ENCODE data around the gene DNAH1.

DNA sequence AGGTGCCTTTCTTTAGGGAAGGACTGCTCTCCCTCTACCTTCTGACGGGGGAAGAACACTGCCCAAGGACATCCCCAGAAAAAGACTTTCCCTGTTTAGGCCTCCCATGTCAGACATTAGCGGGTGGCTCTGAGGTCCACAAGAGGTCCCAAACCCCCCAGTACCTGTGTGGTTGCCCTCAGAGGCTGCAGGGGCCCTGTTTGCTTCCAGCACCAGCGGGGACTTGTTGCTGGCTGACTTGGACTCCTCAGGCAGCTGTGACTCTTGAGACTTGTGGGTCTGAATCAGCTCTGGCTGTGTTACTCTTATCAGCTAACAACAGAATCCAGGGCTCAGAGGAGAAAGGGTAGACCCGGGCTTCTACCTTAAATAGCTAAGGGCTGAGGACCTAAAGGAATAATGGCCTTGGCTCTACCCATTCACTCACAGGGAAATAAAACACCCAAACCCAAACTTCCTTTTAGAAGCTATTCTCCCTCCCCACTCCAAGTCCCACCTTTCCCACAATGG, 89.5 kb downstream of the DNAH1 start:
- TF ChIP-seq, protein P1, sequence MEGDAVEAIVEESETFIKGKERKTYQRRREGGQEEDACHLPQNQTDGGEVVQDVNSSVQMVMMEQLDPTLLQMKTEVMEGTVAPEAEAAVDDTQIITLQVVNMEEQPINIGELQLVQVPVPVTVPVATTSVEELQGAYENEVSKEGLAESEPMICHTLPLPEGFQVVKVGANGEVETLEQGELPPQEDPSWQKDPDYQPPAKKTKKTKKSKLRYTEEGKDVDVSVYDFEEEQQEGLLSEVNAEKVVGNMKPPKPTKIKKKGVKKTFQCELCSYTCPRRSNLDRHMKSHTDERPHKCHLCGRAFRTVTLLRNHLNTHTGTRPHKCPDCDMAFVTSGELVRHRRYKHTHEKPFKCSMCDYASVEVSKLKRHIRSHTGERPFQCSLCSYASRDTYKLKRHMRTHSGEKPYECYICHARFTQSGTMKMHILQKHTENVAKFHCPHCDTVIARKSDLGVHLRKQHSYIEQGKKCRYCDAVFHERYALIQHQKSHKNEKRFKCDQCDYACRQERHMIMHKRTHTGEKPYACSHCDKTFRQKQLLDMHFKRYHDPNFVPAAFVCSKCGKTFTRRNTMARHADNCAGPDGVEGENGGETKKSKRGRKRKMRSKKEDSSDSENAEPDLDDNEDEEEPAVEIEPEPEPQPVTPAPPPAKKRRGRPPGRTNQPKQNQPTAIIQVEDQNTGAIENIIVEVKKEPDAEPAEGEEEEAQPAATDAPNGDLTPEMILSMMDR (conservative IDR thresholded peaks at IDR 0.05; ENCODE audit: low read length): no peak
- TF ChIP-seq EZH2phosphoT487 (IDR thresholded peaks at IDR 0.05; ENCODE audit: borderline replicate concordance, low read depth, low read length): no peak
